Measurements from ENCODE around the gene CLMP. TPM values are rescaled to one million over a fixed set of nuclear protein-coding genes. Genes with fewer than 3 reads are reported as not detected.

Gene CLMP
- polyA plus RNA-seq, 3 donors, result 0.33 TPM; not detected in 2

DNA sequence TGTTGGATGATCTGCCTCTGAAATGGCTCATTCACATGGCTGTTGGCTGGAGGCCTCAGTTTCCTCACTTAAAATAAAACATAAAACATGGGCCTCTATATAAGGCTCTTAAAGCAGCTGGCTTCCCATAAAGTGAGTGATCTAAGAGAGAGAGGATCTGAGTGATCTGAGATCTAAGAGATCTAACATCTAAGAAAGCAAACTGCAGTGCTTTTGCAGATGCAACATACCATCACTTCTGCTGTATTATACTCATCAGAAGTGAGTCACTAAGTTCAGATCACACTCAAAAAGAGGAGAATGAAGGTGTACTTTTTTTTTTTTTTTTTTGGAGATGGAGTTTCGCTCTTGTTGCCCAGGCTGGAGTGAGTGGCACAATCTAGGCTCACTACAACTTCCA lies 115.0 kb downstream of the CLMP start:
- no peak for DNase-seq
- Histone ChIP-seq H3K9me3 (replicated peaks in 1 of 2; ENCODE audit: control insufficient read depth in 1 of 2, insufficient read depth in 1 of 2, low read length in 2 of 2) (no peaks in the 10 kb centered on the region), H3K79me2 (ENCODE audit: insufficient read depth, low read length) (no peaks in the 10 kb centered on the region), H3K27me3 (ENCODE audit: control insufficient read depth in 2 of 2, insufficient read depth in 2 of 2, low read length in 2 of 2) (no peaks in the 10 kb centered on the region), H3K4me2 (replicated peaks; ENCODE audit: extremely low read depth, low read length, poor library complexity, severe bottlenecking) (no peak overlapping the region), H3K4me3 (replicated peaks in 1 of 3; ENCODE audit: low read depth in 2 of 3, low read length in 3 of 3) (no peak overlapping the region), H3K27ac (ENCODE audit: low read depth in 1 of 2, low read length in 2 of 2) (no peak overlapping the region), H3K36me3 (replicated peaks in 1 of 2; ENCODE audit: control insufficient read depth in 1 of 2, insufficient read depth in 2 of 2, low read length in 2 of 2) (no peaks in the 10 kb centered on the region), H4K20me1 (ENCODE audit: insufficient read depth, low read length) (no peaks in the 10 kb centered on the region), H2AFZ (ENCODE audit: insufficient read depth, low read depth, low read length, poor library complexity, severe bottlenecking) (no peak overlapping the region), H3K9ac (ENCODE audit: insufficient read depth, low read length, poor library complexity, severe bottlenecking) (no peak overlapping the region), H3K4me1 (ENCODE audit: control insufficient read depth in 1 of 2, insufficient read depth in 2 of 2, low read length in 2 of 2) (peaks cover 7 to 8% of the 10 kb centered on the region in 2 donors)
- peaks cover 0 to 3% (median 0%) of the 10 kb centered on the region in 3 donors for H3K27me3 Mint-ChIP-seq (ENCODE audit: low read depth in 3 of 3)
- no peak overlapping the region for H3K4me3 Mint-ChIP-seq
- WGBS (ENCODE audit: insufficient coverage), result no CpG with 5 or more reads among the region's 1 CpG
- intact Hi-C loops (cut with micrococcal nuclease), result no loop called here
- TF ChIP-seq, protein P1, sequence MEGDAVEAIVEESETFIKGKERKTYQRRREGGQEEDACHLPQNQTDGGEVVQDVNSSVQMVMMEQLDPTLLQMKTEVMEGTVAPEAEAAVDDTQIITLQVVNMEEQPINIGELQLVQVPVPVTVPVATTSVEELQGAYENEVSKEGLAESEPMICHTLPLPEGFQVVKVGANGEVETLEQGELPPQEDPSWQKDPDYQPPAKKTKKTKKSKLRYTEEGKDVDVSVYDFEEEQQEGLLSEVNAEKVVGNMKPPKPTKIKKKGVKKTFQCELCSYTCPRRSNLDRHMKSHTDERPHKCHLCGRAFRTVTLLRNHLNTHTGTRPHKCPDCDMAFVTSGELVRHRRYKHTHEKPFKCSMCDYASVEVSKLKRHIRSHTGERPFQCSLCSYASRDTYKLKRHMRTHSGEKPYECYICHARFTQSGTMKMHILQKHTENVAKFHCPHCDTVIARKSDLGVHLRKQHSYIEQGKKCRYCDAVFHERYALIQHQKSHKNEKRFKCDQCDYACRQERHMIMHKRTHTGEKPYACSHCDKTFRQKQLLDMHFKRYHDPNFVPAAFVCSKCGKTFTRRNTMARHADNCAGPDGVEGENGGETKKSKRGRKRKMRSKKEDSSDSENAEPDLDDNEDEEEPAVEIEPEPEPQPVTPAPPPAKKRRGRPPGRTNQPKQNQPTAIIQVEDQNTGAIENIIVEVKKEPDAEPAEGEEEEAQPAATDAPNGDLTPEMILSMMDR (IDR thresholded peaks at IDR 0.05), result no peak
- H3K36me3 Mint-ChIP-seq, result no peaks in the 10 kb centered on the region
- H3K9me3 Mint-ChIP-seq, result no peaks in the 10 kb centered on the region
- peaks cover 13% of the 10 kb centered on the region for H3K4me1 Mint-ChIP-seq
- H3K27ac Mint-ChIP-seq, result no peak overlapping the region

- H3K36me3 Mint-ChIP-seq, result peaks cover 3 to 4% of the 10 kb centered on the region in 2 donors
- no peaks in the 10 kb centered on the region for H3K27me3 ChIP-seq (ENCODE audit: control insufficient read depth in 2 of 2, insufficient read depth in 2 of 2, low read length in 2 of 2)
- TF ChIP-seq, protein P1 (IDR thresholded peaks at IDR 0.05), result no peak
- intact Hi-C loops (cut with micrococcal nuclease), result no loop called here
- DNase-seq, result no peak
- no peaks in the 10 kb centered on the region for H3K79me2 ChIP-seq (ENCODE audit: insufficient read depth, low read length)
- H3K9me3 ChIP-seq (replicated peaks in 1 of 2; ENCODE audit: control insufficient read depth in 1 of 2, insufficient read depth in 1 of 2, low read length in 2 of 2), result no peaks in the 10 kb centered on the region
- H3K4me1 ChIP-seq (ENCODE audit: control insufficient read depth in 1 of 2, insufficient read depth in 2 of 2, low read length in 2 of 2), result peaks cover 10 to 11% of the 10 kb centered on the region in 2 donors
- no peaks in the 10 kb centered on the region for H3K9me3 Mint-ChIP-seq
- no peak overlapping the region for H3K4me3 Mint-ChIP-seq
- peaks cover 13% of the 10 kb centered on the region for H3K4me1 Mint-ChIP-seq
- no peak overlapping the region for H3K4me3 ChIP-seq (replicated peaks in 1 of 3; ENCODE audit: low read depth in 2 of 3, low read length in 3 of 3)
- H3K27ac ChIP-seq (ENCODE audit: low read depth in 1 of 2, low read length in 2 of 2), result no peak overlapping the region
- H2AFZ ChIP-seq (ENCODE audit: insufficient read depth, low read depth, low read length, poor library complexity, severe bottlenecking), result no peak overlapping the region
- peaks cover 0 to 2% (median 0%) of the 10 kb centered on the region in 3 donors for H3K27me3 Mint-ChIP-seq (ENCODE audit: low read depth in 3 of 3)
- H4K20me1 ChIP-seq (ENCODE audit: insufficient read depth, low read length), result no peaks in the 10 kb centered on the region
- H3K9ac ChIP-seq (ENCODE audit: insufficient read depth, low read length, poor library complexity, severe bottlenecking), result no peak overlapping the region
- H3K4me2 ChIP-seq (replicated peaks; ENCODE audit: extremely low read depth, low read length, poor library complexity, severe bottlenecking), result no peak overlapping the region
- no peaks in the 10 kb centered on the region for H3K36me3 ChIP-seq (replicated peaks in 1 of 2; ENCODE audit: control insufficient read depth in 1 of 2, insufficient read depth in 2 of 2, low read length in 2 of 2)
- H3K27ac Mint-ChIP-seq, result no peak overlapping the region
- 86% methylated on average over 1 of the region's 2 CpGs for WGBS (ENCODE audit: insufficient coverage)
These were observed 118.6 kb downstream of the CLMP start for GRCh38 chr11:123076484-123076883.
